Karpas-422 (cell line): Measurements from ENCODE around the gene ATXN1. TPM values are rescaled to one million over a fixed set of nuclear protein-coding genes. Genes with fewer than 3 reads are reported as not detected.

Source experiments
- DNase-seq: peaks from one replicate; pipeline ENCODE4 v3.0.0-alpha.2; 2015
- H2AFZ ChIP-seq: fragments of 200-600 bp; sonication (generic); 2 replicates; pipeline ENCODE4 v1.6.1; 2014; ENCODE audit warnings: antibody characterized with exemption, low read length, mixed read lengths
- H3K27ac ChIP-seq: fragments of 200-600 bp; sonication (generic); 2 replicates; pipeline ENCODE4 v1.5.1; 2014; ENCODE audit warnings: mild to moderate bottlenecking, low read length, moderate library complexity
- H3K27me3 ChIP-seq: fragments of 200-600 bp; sonication (generic); 2 replicates; pipeline ENCODE4 v1.6.1; 2014; ENCODE audit warnings: low read length, mixed read lengths
- H3K36me3 ChIP-seq: fragments of 200-600 bp; sonication (generic); 2 replicates; pipeline ENCODE4 v1.6.1; 2014; ENCODE audit warnings: low read length, mixed read lengths; ENCODE audit not compliant: insufficient read depth
- H3K4me1 ChIP-seq: fragments of 200-600 bp; sonication (generic); 2 replicates; pipeline ENCODE4 v1.6.1; 2014; ENCODE audit warnings: mild to moderate bottlenecking, low read length, mixed read lengths
- H3K4me2 ChIP-seq: fragments of 200-600 bp; sonication (generic); 2 replicates; pipeline ENCODE4 v1.6.1; 2014; ENCODE audit warnings: low read length, low read depth, mild to moderate bottlenecking; ENCODE audit not compliant: poor library complexity, severe bottlenecking
- H3K4me3 ChIP-seq: fragments of 200-600 bp; sonication (generic); 2 replicates; pipeline ENCODE4 v1.5.1; 2014; ENCODE audit warnings: mild to moderate bottlenecking, antibody characterized with exemption, low read length, mixed read lengths
- H3K79me2 ChIP-seq: fragments of 200-600 bp; sonication (generic); 2 replicates; pipeline ENCODE4 v1.6.1; 2014; ENCODE audit warnings: mild to moderate bottlenecking, low read length, mixed read lengths
- H3K9ac ChIP-seq: fragments of 200-600 bp; sonication (generic); 2 replicates; pipeline ENCODE4 v1.6.0; 2014; ENCODE audit warnings: low read length
- H3K9me2 ChIP-seq: fragments of 200-600 bp; sonication (generic), shearing (Covaris generic); replicated peaks from 2 replicates; pipeline ENCODE4 v1.6.0; 2014; ENCODE audit warnings: mild to moderate bottlenecking, low read length, moderate library complexity; ENCODE audit not compliant: insufficient read depth
- H3K9me3 ChIP-seq: fragments of 300-700, 200-600 bp; sonication (generic); 2 replicates; pipeline ENCODE4 v1.6.1; 2014; ENCODE audit warnings: low read length, mixed read lengths
- H4K20me1 ChIP-seq: fragments of 200-600 bp; sonication (generic); 2 replicates; pipeline ENCODE4 v1.6.1; 2014; ENCODE audit warnings: mild to moderate bottlenecking, antibody characterized with exemption, low read length, low read depth; ENCODE audit not compliant: insufficient read depth
- total RNA-seq: library from RNA; depleted of rRNA; stranded (reverse); fragments of >200 nt; shearing (Covaris generic); gene quantifications from 2 replicates; pipeline ENCODE4 v1.2.3, GENCODE V29; 2014; ENCODE audit warnings: low replicate concordance

Gene ATXN1
- total RNA-seq, 1 experiment from 2014 or later: 0.37 TPM

DNA sequence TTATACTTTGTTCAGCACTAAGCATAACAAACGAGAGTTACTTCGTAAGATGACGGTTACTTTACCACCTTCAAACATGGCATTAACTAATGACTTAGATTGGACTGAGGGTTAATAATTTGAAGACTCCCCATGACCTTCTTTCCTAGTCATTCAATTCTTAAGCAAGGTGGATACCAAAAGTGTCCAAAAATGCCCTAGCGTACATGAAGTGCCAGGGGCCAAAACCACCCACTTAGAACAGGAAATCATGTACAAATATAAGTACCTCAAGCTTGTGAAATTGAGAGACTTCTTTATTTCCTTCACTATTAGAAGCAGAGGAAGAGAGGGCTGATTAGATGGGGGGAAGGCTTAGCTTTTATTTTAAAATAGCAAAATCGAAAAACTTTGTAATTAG lies 166.4 kb downstream of the ATXN1 start:
- H3K27me3 ChIP-seq: no peaks in the 10 kb centered on the region

DNA sequence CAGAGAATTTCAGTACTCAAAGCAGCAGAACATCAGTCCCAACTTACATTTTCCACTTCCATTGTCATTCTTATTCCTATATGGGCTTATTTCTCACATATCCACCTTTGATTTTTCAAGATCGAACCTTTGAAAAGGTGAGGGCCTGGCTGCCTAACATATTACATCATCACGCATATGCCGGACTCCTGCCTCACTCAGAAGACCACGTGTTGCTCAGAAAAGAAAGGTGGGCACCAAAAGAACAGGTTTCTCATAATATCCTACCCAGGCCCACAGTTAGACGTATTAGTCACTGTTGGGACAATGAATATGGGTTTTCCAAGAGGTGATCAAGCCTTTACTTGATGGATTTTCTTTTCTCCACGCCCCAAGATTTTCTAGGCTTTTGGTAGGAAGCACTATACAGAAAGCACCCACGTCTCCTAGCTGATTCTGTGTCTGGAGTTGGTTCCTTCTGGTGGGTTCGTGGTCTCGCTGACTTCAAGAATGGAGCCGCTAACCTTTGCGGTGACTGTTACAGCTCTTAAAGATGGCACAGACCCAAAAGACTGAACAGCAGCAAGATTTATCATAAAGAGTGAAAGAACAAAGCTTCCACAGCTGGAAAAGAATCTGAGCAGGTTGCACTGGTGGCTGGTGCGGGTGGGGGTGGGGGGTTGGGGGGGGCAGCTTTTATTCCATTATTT lies 168.9 kb downstream of the ATXN1 start:
- Histone ChIP-seq H3K9me2 (no peaks in the 10 kb centered on the region), H3K27me3 (no peaks in the 10 kb centered on the region), H2AFZ (no peak overlapping the region), H4K20me1 (no peaks in the 10 kb centered on the region), H3K4me3 (no peak overlapping the region), H3K9ac (no peak overlapping the region), H3K27ac (no peak overlapping the region), H3K9me3 (no peaks in the 10 kb centered on the region), H3K4me2 (no peak overlapping the region), H3K4me1 (no peaks in the 10 kb centered on the region), H3K79me2 (no peaks in the 10 kb centered on the region), H3K36me3 (no peaks in the 10 kb centered on the region)
- no peak for DNase-seq

More for the DNA sequence above, 166.4 kb downstream of the ATXN1 start:
- H3K4me1 ChIP-seq: no peaks in the 10 kb centered on the region
- no peak overlapping the region for H3K9ac ChIP-seq
- no peaks in the 10 kb centered on the region for H3K9me3 ChIP-seq
- H3K36me3 ChIP-seq: no peaks in the 10 kb centered on the region
- H3K27ac ChIP-seq: no peak overlapping the region
- no peak overlapping the region for H2AFZ ChIP-seq
- DNase-seq: no peak
- H3K4me2 ChIP-seq: no peak overlapping the region
- no peaks in the 10 kb centered on the region for H3K9me2 ChIP-seq
- H4K20me1 ChIP-seq: no peaks in the 10 kb centered on the region
- no peaks in the 10 kb centered on the region for H3K79me2 ChIP-seq
- no peak overlapping the region for H3K4me3 ChIP-seq

GRCh38 chr6:16591396-16592222 lies 169.7 kb downstream of the ATXN1 start:
- Histone ChIP-seq H4K20me1 (no peaks in the 10 kb centered on the region), H3K4me1 (no peaks in the 10 kb centered on the region), H2AFZ (no peak overlapping the region), H3K4me3 (no peak overlapping the region), H3K9me2 (no peaks in the 10 kb centered on the region), H3K79me2 (no peaks in the 10 kb centered on the region), H3K4me2 (no peak overlapping the region), H3K27me3 (no peaks in the 10 kb centered on the region), H3K36me3 (no peaks in the 10 kb centered on the region), H3K27ac (no peak overlapping the region), H3K9me3 (no peaks in the 10 kb centered on the region), H3K9ac (no peak overlapping the region)
- DNase-seq: no peak

- Histone ChIP-seq H3K79me2 (no peaks in the 10 kb centered on the region), H3K4me2 (no peak overlapping the region), H4K20me1 (no peaks in the 10 kb centered on the region), H3K9me3 (no peaks in the 10 kb centered on the region), H3K36me3 (no peaks in the 10 kb centered on the region), H3K27me3 (no peaks in the 10 kb centered on the region), H3K4me1 (peaks cover 5% of the 10 kb centered on the region), H3K9ac (no peak overlapping the region), H3K4me3 (no peak overlapping the region), H2AFZ (no peak overlapping the region), H3K9me2 (no peaks in the 10 kb centered on the region), H3K27ac (no peak overlapping the region)
- DNase-seq: no peak
Measured at GRCh38 chr6:16585805-16586204, 175.5 kb downstream of the ATXN1 start.

DNA sequence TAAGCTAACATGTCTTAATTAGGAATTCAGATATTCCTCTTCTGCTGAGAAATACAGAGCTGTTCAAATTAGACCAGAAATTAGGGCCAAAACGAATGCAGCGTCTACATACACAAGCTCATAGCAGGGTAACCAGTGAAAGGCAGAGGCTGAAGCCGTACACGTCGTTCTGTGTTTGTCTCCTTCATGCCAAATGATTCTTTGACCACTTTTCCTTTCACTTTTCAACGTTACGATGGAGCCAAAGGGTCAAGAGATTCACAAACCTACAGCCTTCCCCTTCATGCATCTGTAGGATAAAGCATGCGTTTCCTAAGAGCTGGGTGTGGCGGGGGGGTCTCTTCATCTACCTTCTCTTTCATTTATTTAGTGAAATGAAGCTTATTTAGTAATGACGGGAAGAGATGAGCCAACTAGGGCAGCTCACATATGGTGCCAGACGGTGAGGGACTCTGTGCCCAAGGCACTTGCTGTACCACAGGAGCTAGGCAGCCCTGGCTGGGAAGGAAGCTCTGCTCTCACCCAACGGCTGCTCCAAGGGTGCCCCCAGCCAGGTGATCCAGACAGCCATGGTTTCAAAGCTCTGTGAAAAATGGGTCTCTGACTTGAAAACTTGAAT lies 178.0 kb downstream of the ATXN1 start:
- H3K9me2 ChIP-seq: no peaks in the 10 kb centered on the region
- H3K4me3 ChIP-seq: no peak overlapping the region
- no peak overlapping the region for H3K4me2 ChIP-seq

DNA sequence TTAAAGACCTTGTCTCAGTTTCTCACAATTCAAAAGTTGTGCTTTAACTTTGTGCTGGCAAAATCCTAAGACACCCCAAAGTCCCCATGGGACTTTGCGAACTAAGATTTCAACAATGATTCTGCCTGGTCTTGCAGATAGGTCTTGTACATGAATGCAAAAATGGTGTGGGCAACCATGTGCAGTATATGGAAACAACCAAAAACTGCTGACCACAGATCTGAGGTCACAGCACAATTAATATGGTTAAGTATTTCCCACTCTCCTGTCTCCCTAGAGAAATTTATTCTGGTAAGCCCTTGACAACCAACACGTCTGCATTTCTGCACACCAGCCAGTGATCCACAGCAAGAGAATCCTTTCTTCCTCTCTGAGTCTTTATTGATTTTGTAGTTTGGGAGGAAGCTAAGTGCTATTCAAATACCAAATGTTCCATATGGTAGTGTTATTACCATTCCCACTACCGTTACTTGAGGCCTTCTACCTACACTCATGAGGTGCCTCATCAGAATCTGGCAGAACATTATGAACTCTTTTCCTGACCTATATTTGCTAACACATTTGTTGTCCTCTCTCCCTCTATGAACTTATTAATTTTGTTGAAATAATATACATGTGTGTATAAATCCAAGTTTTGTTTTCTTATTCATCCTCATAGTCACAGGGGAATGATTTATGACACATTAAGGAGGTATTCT lies 178.7 kb downstream of the ATXN1 start:
- H3K4me3 ChIP-seq: no peak overlapping the region
- no peaks in the 10 kb centered on the region for H3K9me3 ChIP-seq
- no peak overlapping the region for H3K4me2 ChIP-seq
- H3K27me3 ChIP-seq: no peaks in the 10 kb centered on the region
- no peak overlapping the region for H3K27ac ChIP-seq
- H3K9me2 ChIP-seq: no peaks in the 10 kb centered on the region
- no peak overlapping the region for H2AFZ ChIP-seq
- peaks cover 5% of the 10 kb centered on the region for H3K4me1 ChIP-seq
- no peaks in the 10 kb centered on the region for H4K20me1 ChIP-seq
- no peaks in the 10 kb centered on the region for H3K79me2 ChIP-seq
- DNase-seq: no peak
- no peaks in the 10 kb centered on the region for H3K36me3 ChIP-seq
- no peak overlapping the region for H3K9ac ChIP-seq

More for the DNA sequence above, 178.0 kb downstream of the ATXN1 start:
- Histone ChIP-seq H3K36me3 (no peaks in the 10 kb centered on the region), H3K79me2 (no peaks in the 10 kb centered on the region), H3K27ac (no peak overlapping the region), H3K4me1 (peaks cover 5% of the 10 kb centered on the region), H3K9ac (no peak overlapping the region), H4K20me1 (no peaks in the 10 kb centered on the region), H3K27me3 (no peaks in the 10 kb centered on the region), H3K9me3 (no peaks in the 10 kb centered on the region), H2AFZ (no peak overlapping the region)
- no peak for DNase-seq

GRCh38 chr6:16578695-16579285 lies 182.5 kb downstream of the ATXN1 start:
- no peaks in the 10 kb centered on the region for H3K79me2 ChIP-seq
- H3K36me3 ChIP-seq: no peaks in the 10 kb centered on the region
- no peaks in the 10 kb centered on the region for H3K27me3 ChIP-seq
- H3K9ac ChIP-seq: no peak overlapping the region
- no peak overlapping the region for H3K27ac ChIP-seq
- H4K20me1 ChIP-seq: no peaks in the 10 kb centered on the region
- H3K9me3 ChIP-seq: no peaks in the 10 kb centered on the region
- H3K9me2 ChIP-seq: no peaks in the 10 kb centered on the region
- H3K4me1 ChIP-seq: peaks cover 3% of the 10 kb centered on the region
- no peak overlapping the region for H2AFZ ChIP-seq
- no peak overlapping the region for H3K4me2 ChIP-seq
- H3K4me3 ChIP-seq: no peak overlapping the region
- DNase-seq: no peak
